ENCODE data around the gene TRERF1.

GRCh38 chr6:42251500-42251899 lies 200.2 kb downstream of the TRERF1 start:
- no peak for TF ChIP-seq CTCF (conservative IDR thresholded peaks at IDR 0.05; ENCODE audit: low read depth, low read length)
- no peak for TF ChIP-seq MAFK (IDR thresholded peaks at IDR 0.05; ENCODE audit: low read depth, low read length)
- TF ChIP-seq RFX5 (IDR thresholded peaks at IDR 0.05; ENCODE audit: low read depth, low read length), result no peak
- no peak for TF ChIP-seq USF2 (IDR thresholded peaks at IDR 0.05; ENCODE audit: low read depth, low read length)
- no peak for TF ChIP-seq ELK1 (IDR thresholded peaks at IDR 0.05; ENCODE audit: borderline replicate concordance, low read depth, low read length)
- no peak for TF ChIP-seq RCOR1 (IDR thresholded peaks at IDR 0.05; ENCODE audit: insufficient replicate concordance, low read length)
- no peak for TF ChIP-seq MXI1 (IDR thresholded peaks at IDR 0.05; ENCODE audit: borderline replicate concordance, low read depth, low read length)
- no peak for TF ChIP-seq CEBPB (IDR thresholded peaks at IDR 0.05; ENCODE audit: low read depth, low read length)

Measured in IMR-90 (cell line).